Myocyte (in vitro differentiated cells): ENCODE results near the gene CEACAM1. TPM values are rescaled to one million over a fixed set of nuclear protein-coding genes. Genes with fewer than 3 reads are reported as not detected.
"Not testable (repeated sequence)": the region's sequence is repeated elsewhere in the genome, so short reads cannot be mapped to it uniquely, and the experiment has no call there.

ENCODE experiments used
- DNase-seq: peaks from one replicate; pipeline ENCODE4 v3.0.0-alpha.2; 2012; ENCODE audit warnings: low read depth
- total RNA-seq: library from RNA; depleted of rRNA; stranded (reverse); fragments of >200 nt; gene quantifications from 2 replicates; pipeline ENCODE4 v1.2.3, GENCODE V29; 2014

The CEACAM1 gene
- total RNA-seq, 1 donor from 2014 or later: not detected

DNA sequence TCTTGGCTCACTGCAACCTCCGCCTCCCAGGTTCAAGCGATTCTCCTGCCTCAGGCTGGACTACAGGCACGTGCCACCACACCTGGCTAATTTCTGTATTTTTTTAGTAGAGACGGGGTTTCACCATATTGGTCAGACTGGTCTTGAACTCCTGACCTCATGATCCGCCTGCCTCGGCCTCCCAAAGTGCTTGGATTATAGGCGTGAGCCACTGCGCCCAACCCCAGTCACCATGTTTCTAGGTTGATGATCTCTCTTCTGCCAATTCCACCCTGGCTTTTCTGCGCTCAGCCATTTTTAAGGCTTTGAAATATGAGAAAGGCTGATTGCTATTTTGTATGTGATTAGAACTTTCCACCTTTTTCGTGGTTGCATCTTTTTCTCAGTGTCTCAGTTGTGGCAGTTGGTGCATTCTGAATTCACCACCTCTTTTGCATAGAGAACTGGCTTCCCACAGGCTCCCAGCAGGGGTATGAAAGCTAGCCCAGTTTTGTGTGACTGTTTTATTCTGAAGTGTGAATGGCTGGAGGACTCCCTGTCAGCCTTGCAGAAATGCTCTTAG lies 15.5 kb downstream of the CEACAM1 start:
- no peak for DNase-seq

DNA sequence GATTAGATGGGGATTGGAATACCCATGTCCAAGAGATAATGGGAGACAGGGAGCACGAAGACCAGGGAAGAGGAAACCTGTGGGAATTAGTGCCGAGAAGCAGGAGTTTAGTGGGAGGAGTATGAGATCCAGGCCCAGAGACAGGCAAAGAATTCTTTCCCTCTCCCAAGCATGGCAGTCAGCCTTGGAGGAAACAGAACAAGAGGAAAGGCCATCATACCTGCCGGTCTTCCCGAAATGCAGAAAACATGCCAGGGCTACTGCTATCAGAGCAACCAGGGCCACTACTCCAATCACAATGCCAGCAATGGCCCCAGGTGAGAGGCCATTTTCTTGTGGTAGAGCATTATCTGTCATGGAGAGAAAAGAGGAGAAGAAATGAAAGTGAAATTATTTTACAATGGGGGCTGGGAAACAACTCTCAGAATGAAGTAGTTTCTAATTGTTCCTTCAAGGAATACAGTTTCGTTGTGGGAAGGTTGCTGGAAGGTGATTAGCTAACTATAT lies 16.1 kb downstream of the CEACAM1 start:
- DNase-seq: no peak

DNA sequence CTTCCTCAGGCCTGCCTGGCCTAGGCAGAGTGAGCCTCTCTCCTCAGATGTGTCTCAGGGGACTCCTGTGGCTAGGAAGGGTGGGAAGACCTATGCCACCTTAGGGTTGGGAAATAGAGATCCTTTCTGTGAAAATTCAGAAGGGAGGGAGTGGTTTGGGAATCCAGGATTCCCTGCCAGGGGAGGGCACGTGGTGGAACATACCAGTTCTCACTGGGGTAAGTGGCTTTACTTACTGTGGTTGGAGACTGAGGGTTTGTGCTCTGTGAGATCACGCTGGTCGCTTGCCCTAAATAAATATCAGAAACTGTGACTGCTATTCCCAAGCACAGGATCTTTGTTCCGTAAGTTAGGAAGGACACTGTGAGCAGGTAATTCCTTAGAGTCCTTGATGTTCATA lies 16.9 kb downstream of the CEACAM1 start:
- DNase-seq: no peak

DNA sequence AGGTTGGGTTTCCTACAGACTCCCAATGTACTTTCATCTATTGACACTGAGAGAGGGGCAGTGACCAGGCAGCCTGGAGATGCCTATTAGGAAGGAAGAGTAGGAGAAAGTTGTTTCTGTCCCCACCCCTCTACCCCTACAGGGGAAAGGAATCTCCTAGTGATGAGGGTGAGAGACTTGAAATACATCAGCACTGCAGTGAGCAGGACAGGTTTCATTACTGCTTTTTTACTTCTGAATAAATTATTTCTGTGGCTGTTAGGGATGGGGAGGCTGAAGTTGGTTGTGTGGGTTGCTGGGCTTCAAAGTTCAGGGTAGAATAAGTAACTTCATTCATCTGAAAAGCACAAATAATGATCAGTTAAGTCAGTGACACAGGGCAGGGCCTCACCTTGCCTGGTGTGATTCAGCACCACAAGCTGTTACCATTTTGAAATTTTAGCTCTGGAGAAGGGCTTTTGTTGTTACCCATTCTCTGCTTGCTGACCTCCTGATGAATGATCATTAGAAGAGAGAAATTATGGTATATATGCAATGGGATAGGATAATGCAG lies 19.3 kb downstream of the CEACAM1 start:
- DNase-seq: no peak

DNA sequence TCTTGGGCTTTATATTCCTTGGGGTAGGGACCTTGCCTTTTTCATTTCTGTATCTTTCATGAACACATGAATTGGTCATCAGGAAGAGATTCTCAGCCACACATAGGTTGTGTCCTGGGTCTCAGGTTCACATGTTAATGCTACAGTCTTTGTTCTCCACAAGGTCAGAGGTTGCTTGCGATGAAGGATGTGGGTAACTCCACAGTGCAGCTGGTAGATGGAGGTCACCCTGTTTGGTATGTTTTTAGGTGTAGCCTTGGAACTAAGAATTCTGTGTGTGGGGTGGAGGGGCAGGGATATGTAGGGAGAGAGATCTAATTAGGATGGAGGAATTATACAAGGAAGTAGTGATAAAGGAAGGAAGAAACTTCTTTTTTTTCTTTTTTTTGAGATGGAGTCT lies 23.2 kb downstream of the CEACAM1 start:
- no peak for DNase-seq

DNA sequence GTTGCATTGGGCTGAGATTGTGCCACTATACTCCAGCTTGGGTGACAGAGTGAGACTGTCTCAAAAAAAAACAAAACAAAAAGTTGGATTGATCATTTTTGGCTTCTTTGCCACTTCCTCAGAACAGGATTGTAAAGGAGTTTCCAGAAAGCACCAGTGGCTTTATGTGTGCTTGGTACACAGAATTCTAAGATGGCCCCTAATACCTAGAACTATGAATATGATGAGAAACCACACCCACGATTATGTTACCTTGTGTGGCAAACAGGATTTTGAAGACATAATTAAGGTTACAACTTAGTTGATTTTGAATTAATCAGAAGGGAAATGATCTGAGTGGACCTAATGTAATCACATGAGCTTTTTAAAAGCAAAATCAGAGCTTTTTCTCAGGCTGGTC lies 26.5 kb downstream of the CEACAM1 start:
- DNase-seq: no peak

DNA sequence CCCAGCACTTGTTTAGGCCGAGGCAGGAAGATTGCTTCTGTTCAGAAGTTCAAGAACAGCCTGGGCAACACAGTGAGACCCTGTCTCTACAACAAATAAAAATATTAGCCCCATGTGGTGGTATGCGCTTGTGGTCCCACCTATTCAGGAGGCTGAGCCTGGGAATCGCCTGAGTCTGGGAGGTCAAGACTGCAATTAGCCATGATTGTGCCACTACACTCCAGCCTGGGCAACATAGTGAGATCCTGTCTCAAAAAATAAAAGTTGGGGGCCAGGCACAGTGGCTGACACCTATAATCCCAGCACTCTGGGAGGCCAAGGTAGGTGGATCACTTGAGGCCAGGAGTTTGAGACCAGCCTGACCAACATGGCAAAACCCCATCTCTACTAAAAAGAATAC lies 27.0 kb downstream of the CEACAM1 start:
- not testable (repeated sequence) for DNase-seq

DNA sequence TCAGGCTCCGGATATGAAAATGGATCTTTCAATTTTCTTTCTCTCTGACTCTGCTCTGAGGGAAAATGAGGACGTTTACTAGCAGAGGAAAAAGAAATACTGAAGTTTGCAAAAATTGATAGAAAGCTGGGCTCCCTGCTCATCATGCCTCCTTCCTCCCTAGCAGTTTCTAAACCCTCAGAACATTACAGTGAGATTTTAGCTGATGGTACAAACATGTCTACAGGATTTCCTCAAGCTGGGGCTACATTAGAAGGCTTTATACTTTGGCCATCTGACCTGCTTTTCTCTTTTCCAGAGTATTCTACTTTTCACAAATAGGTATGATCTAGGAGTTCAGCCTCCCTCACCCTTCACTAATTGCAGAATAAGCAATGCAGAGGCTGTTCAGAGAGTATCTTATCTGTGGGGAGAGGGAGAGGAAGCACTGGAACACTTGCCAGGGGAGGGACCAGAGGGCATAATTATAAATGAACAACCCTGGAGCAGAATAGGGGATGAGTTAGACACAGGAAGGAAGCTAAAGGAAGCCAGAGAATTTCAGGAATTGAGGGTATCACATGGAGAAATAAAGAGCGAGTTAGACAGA lies 30.0 kb downstream of the CEACAM1 start:
- DNase-seq: no peak

DNA sequence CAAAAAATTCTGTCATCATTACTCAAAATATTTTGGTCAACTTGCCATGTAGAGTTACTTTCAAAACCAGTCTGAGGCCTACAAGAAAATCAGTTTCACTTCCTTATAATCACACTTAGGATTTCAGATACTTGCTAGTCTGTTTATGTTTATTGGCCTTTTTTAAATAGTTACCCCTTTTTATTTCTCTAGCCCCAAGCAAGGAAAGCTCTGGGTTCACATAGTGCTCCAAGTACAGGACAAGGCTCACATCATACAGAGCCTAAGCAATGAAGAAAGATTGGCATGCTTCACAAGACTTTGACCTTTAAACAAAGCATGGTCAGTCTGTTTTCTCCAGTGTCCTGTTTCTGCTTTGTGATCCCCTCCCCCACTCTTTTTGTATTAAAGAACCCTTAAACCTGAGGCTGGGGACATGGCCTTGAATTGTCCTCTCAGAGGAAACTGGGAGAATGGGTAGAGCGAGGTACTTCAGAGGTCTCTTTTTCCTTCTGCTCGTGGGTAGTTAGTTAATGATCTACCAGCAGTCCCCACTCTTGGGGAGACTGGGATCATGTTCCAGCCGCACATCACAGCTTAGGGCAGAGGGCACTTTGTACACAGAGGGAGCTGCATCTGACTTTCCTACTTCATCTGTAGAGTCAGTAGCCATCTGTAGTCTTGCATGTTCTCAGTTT lies 30.7 kb downstream of the CEACAM1 start:
- DNase-seq: no peak

DNA sequence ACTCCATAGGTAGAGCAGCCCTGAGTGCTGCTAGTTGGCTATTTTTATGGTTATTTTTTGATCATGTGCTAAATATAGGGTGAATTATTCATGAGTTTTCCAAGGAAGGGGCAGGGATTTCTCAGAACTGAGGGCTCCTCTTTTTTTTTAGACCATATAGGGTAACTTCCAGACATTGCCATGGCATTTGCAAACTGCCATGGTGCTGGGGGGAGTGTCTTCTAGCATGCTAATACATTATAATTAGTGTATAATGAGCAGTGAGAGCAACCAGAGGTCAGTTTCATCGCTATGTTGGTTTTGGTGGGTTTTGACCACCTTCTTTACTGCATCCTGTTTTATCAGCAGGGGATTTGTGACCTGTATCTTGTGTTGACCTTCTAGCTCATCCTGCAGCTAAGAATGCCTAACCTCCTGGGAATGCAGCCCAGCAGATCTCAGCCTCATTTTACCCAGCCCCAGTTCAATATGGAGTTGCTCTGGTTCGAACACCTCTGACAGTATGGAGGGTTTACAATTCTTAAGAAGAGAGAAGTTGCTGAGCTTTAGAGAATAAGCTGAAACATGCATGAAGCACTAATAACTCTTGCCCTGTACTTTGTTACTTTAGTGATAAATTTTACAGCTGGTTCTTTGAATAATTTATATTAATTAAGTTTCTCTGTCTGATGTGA lies 31.7 kb downstream of the CEACAM1 start:
- no peak for DNase-seq

DNA sequence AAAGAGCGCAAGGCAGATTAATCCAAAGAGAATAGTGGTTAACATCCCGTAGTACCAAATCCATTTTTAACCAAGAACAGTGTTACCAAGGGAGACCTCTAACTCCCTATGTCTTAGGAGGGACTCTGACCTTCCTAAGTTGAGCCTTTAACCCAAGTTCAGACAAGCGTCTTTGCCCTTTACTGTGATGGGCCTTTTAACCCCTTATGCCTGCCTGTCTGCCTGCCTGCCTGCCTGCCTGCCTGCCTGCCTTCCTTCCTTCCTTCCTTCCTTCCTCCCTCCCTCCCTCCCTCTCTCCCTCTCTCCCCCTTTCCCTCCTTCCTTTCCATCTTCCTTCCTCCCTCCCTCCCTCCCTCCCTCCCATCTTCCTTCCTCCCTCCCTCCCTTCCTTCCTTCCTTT lies 32.6 kb downstream of the CEACAM1 start:
- no peak for DNase-seq

DNA sequence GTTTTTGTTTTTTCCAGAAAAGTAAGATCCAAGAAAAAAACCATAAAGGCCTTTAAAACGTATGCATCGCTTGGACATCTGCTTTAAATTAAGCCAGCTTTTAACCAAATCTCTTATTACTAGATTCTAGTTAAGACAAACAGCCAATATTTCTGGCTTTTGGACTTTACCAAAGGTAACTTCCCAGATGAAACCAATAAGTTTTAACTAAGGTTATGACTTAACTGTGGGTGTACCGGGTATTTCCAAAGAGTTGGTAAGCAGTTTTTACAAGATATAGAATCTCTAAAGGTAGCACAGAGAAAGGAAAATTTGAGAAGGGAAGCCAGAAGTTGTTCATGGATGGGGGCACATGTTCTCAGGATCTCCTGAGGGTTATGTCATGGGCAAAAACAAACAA lies 34.0 kb downstream of the CEACAM1 start:
- DNase-seq: no peak

DNA sequence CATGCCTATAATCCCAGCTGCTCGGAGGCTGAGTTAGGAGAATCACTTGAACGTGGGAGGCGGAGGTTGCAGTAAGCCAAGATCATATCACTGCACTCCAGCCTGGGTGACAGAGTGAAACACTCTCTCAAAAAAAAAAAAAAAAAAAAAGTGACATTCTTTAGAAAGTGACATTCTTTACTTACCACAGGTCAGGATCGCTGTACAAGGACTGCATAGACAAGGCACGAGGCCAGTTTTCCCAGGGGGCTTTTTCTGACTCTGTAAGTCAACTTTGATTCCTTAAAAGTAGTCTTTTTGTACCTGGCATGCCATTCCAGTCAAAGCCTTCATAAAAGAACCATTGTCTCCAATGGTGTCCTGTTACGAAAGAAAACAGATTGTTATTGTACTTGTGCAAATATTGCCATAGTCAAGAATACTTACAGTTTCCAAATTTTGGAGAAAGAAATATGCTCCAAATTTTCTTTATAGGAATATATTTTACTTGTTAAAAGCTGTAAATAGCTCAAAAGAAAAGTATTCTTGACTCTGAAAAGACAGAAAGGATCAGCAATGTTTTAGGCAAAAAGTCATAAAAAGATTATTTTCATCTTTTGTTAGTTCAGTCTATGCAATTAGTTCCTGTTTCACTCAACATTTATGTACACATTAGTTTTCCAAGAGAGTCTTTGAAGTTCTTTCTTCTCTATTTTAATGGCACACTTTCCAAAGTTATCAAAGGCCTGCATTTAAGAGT lies 39.3 kb downstream of the CEACAM1 start:
- no peak for DNase-seq

DNA sequence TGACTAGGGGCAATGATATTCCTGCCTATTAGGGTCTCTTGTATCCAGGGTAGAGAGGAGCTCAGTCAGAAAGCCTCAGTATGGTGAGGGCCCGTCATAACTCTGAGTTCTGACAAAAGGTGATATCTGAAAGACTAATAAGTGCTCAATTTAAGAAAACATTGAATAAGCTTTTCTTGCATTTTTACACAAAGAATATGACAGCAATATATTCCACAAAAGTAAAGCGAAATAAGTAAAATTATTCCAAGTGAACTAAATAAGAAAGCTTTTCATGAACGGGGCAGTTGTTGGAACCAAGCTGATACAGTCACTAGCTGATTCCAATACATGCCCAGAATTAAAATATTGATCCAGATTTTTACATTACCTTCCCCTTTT lies 40.5 kb downstream of the CEACAM1 start:
- DNase-seq: no peak

DNA sequence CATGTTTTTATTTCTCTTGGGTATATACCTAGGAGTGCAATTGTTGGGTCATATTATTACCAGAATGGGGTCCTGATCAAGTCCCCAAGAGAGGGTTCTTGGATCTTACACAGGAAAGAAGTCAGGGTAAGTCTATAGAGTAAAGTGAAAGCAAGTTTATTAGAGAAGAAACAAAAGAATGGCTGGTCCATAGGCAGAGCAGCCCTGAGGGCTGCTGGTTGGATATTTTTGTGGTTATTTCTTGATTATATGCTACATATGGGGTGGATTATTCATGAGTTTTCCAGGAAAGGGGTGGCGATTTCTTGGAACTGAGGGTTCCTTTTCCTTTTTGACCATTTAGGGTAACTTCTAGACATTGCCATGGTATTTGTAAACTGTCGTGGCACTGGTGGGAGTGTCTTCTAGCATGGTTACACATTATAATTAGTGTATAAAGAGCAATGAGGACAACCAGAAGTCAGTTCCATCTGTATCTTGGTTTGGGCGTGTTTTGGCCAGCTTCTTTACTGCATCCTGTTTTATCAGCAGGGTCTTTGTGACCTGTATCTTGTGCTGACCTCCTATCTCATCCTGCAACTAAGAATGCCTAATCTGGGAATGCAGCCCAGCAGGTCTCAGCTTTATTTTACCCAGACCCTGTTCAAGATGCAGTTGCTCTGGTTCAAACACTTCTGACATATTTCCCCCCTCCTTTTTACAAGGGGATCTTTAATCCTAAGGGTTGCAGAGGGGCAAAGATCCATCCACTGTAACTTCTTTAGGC lies 41.1 kb downstream of the CEACAM1 start:
- no peak for DNase-seq

DNA sequence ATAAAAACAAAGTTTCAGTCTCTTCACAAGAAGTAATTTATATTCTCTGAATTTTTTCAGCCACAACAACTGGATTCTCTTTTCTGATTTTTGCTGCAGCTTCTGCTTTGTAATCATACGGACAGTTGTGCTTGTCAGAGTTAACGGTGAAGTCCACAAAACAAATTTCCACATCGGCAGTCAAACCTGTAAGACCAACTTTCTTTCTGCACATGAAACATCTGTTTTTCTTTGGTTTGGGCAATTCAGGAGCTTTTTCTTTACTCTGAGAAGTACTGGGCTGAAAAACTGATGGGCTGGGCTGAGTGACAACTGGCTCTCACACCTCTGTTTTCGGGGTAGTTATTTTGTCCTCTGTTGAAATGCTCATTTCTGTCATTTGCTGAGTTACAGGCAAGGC lies 43.2 kb downstream of the CEACAM1 start:
- not testable (repeated sequence) for DNase-seq

DNA sequence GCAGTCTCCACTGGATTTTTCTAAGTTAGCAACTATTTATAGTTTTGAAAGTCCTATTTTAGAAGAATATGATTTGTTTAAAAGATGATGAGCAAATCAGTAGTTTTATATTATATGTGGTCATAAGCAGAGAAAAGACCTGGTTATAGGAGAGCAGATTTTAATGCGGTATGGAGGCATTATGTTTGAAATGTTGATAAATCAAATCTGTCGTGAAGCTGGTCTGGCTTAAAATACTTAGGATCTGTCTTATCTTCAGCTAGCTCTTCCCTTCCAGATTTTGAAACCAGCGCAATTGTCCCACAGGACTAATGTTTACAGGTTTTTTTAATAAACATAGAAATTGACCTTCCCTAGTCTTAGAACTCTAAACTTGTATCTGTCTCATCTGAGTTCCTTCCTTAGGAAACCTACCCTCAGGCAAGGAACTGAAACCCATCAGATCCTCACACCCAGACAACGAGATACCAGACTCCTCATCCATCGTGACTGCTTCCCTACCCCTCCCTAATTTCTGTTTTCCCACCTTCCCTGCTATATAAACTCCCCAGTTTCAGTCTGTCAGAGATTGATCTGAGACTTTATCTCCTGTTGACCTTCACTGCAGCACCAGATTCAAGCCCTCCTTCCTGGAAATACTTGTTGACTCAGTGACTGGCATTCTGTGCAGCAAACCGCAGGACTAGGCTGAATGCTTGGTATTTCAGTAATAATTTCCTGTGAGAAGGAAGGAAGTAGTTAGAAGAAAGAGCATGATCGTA lies 47.8 kb downstream of the CEACAM1 start:
- DNase-seq: peak; percentile 31

DNA sequence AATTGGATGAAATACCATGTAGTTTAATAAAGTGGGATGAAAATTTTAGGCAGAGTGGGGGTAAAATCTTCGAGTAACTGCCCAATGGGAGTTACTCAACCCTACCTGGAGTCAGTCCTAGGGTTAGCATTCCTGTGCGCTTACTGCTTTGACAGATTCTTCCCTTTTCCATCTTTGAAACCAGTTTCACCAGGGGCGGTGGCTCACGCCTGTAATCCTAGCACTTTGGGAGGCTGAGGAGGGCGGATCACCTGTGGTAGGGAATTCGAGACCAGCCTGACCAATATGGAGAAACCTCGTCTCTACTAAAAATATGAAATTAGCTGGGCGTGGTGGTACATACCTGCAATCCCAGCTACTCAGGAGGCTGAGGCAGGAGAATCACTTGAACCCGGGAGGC lies 48.5 kb downstream of the CEACAM1 start:
- no peak for DNase-seq

DNA sequence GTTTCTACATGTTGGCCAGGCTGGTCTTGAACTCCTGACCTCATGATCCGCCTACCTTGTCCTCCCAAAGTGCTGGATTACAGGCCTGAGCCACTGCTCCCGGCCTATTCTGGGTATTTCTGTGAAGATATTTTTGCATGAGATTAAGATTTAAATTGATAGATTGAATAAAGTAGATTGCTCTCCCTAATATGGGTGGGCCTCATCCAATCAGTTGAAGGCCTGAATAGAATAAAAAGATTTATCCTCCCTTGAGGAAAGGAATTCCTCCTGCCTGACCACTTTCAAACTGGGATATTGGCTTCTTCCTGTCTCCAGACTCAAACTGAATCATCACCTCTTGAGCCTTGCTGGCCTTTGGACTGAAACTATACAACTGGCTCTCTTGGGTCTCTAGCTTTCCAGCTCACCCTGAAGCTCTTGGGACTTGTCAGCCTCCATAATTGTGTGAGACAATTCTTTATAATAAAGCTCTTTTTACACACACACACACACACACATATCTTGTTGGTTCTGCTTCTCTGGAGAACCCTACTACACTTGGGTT lies 49.4 kb downstream of the CEACAM1 start:
- DNase-seq: no peak
